Glutamatergic neuron (in vitro differentiated cells): Measurements from ENCODE around the gene CRYBB2. TPM values are rescaled to one million over a fixed set of nuclear protein-coding genes. Genes with fewer than 3 reads are reported as not detected.
"Not testable (repeated sequence)": the region's sequence is repeated elsewhere in the genome, so short reads cannot be mapped to it uniquely, and the experiment has no call there.

Experiments used
- DNase-seq: peaks from one replicate; pipeline ENCODE4 v3.0.0; 2022
- H3K27ac Mint-ChIP-seq: one replicate; pipeline ENCODE4 v1.8.0; 2020; ENCODE audit warnings: mild to moderate bottlenecking, mixed read lengths, inconsistent platforms; ENCODE audit not compliant: unreplicated experiment
- H3K27me3 Mint-ChIP-seq: one replicate; pipeline ENCODE4 v1.8.0; 2020; ENCODE audit warnings: mild to moderate bottlenecking, moderate library complexity, mixed read lengths, inconsistent platforms; ENCODE audit not compliant: unreplicated experiment
- H3K36me3 Mint-ChIP-seq: one replicate; pipeline ENCODE4 v1.8.0; 2020; ENCODE audit warnings: mild to moderate bottlenecking, mixed read lengths, inconsistent platforms; ENCODE audit not compliant: unreplicated experiment
- H3K4me1 Mint-ChIP-seq: one replicate; pipeline ENCODE4 v1.8.0; 2020; ENCODE audit warnings: mild to moderate bottlenecking, low read depth, mixed read lengths, inconsistent platforms; ENCODE audit not compliant: unreplicated experiment
- H3K4me3 Mint-ChIP-seq: one replicate; pipeline ENCODE4 v1.8.0; 2020; ENCODE audit warnings: mild to moderate bottlenecking, mixed read lengths, inconsistent platforms; ENCODE audit not compliant: unreplicated experiment
- H3K9me3 Mint-ChIP-seq: one replicate; pipeline ENCODE4 v1.8.0; 2020; ENCODE audit warnings: mild to moderate bottlenecking, moderate library complexity, mixed read lengths, inconsistent platforms; ENCODE audit not compliant: unreplicated experiment
- CTCF ChIP-seq: fragments of 200-600 bp; sonication (generic); IDR thresholded peaks from one replicate; pipeline ENCODE4 v1.5.0; 2021; ENCODE audit not compliant: partially characterized antibody, unreplicated experiment
- total RNA-seq: library from RNA; stranded (reverse); fragmentation: NEBNext Ultra II Directional; extraction: Animal tissue kit (Norgen Biotek cat#: 25700); gene quantifications from one replicate; pipeline ENCODE4 v1.2.1, GENCODE V29; 2021; ENCODE audit not compliant: unreplicated experiment

The CRYBB2 gene
- total RNA-seq, 1 donor from 2014 or later, result not detected

GRCh38 chr22:25176175-25176574 is 43.3 kb upstream of the CRYBB2 start:
- Mint-ChIP-seq H3K4me1 (no peaks in the 10 kb centered on the region), H3K36me3 (peaks cover 10% of the 10 kb centered on the region), H3K4me3 (no peak overlapping the region), H3K9me3 (peaks cover 6% of the 10 kb centered on the region), H3K27me3 (peaks cover 4% of the 10 kb centered on the region), H3K27ac (no peak overlapping the region)
- no peak for TF ChIP-seq CTCF
- DNase-seq, result no peak

- Mint-ChIP-seq H3K27me3 (peaks cover 2% of the 10 kb centered on the region), H3K4me3 (no peak overlapping the region), H3K4me1 (no peaks in the 10 kb centered on the region), H3K9me3 (peaks cover 6% of the 10 kb centered on the region), H3K27ac (no peak overlapping the region), H3K36me3 (peaks cover 10% of the 10 kb centered on the region)
- TF ChIP-seq CTCF, result no peak
- no peak for DNase-seq
These were observed 42.6 kb upstream of the CRYBB2 start for GRCh38 chr22:25176799-25177198.

GRCh38 chr22:25177226-25177625 is 42.2 kb upstream of the CRYBB2 start:
- H3K36me3 Mint-ChIP-seq, result peaks cover 10% of the 10 kb centered on the region
- H3K27me3 Mint-ChIP-seq, result peaks cover 2% of the 10 kb centered on the region
- no peak for TF ChIP-seq CTCF
- no peak overlapping the region for H3K4me3 Mint-ChIP-seq
- peaks cover 6% of the 10 kb centered on the region for H3K9me3 Mint-ChIP-seq
- DNase-seq, result no peak
- H3K4me1 Mint-ChIP-seq, result no peaks in the 10 kb centered on the region
- no peak overlapping the region for H3K27ac Mint-ChIP-seq

- peaks cover 10% of the 10 kb centered on the region for H3K36me3 Mint-ChIP-seq
- no peak for TF ChIP-seq CTCF
- no peak overlapping the region for H3K27ac Mint-ChIP-seq
- H3K9me3 Mint-ChIP-seq, result peaks cover 6% of the 10 kb centered on the region
- H3K4me1 Mint-ChIP-seq, result no peaks in the 10 kb centered on the region
- H3K4me3 Mint-ChIP-seq, result no peak overlapping the region
- DNase-seq, result no peak
- peaks cover 2% of the 10 kb centered on the region for H3K27me3 Mint-ChIP-seq
These were observed 41.5 kb upstream of the CRYBB2 start for GRCh38 chr22:25177895-25178294.

GRCh38 chr22:25178348-25178747 is 41.1 kb upstream of the CRYBB2 start:
- H3K4me3 Mint-ChIP-seq, result not testable (repeated sequence)

More at GRCh38 chr22:25178348-25178747, 41.1 kb upstream of the CRYBB2 start:
- not testable (repeated sequence) for H3K36me3 Mint-ChIP-seq, H3K4me1 Mint-ChIP-seq, DNase-seq, H3K9me3 Mint-ChIP-seq, H3K27ac Mint-ChIP-seq, H3K27me3 Mint-ChIP-seq
